HCT116 (cell line): Measurements from ENCODE around the gene BRD7.

Experiments used
- ATF3 ChIP-seq: IDR thresholded peaks from 2 replicates; pipeline ENCODE4 v1.6.1; 2012
- CBX3 ChIP-seq: IDR thresholded peaks from 2 replicates; pipeline ENCODE4 v1.6.1; 2012; ENCODE audit warnings: low read depth
- CEBPB ChIP-seq: IDR thresholded peaks from 2 replicates; pipeline ENCODE4 v1.6.1; 2012; ENCODE audit warnings: low read depth
- CTCF ChIP-seq, 3 experiments: fragments of 200-600 bp in 1 of 3; sonication (generic) in 1 of 3; IDR thresholded peaks in 2 of 3; conservative IDR thresholded peaks in 1 of 3; 2 replicates each; pipeline ENCODE4 v1.5.1; 2012 to 2017; ENCODE audit warnings: low read depth in 2 of 3, low read length in 2 of 3, antibody characterized with exemption in 1 of 3, borderline replicate concordance in 1 of 3, control low read depth in 1 of 3, mild to moderate bottlenecking in 1 of 3, mixed read lengths in 1 of 3, mixed run types in 1 of 3, moderate library complexity in 1 of 3; ENCODE audit not compliant: insufficient read depth in 1 of 3
- EGR1 ChIP-seq: IDR thresholded peaks from 2 replicates; pipeline ENCODE4 v1.6.1; 2012; ENCODE audit warnings: low read depth
- ELF1 ChIP-seq: IDR thresholded peaks from 2 replicates; pipeline ENCODE4 v1.6.1; 2012; ENCODE audit warnings: low read depth, borderline replicate concordance
- EZH2 ChIP-seq: fragments of 200-600 bp; sonication (generic); IDR thresholded peaks from 2 replicates; pipeline ENCODE4 v1.6.1; 2017; ENCODE audit warnings: antibody characterized with exemption, mixed run types
- EZH2phosphoT487 ChIP-seq: fragments of 200-600 bp; IDR thresholded peaks from 2 replicates; pipeline ENCODE4 v1.6.1; 2018; ENCODE audit warnings: antibody characterized with exemption, borderline replicate concordance
- JUND ChIP-seq: IDR thresholded peaks from 2 replicates; pipeline ENCODE4 v1.6.1; 2012
- POLR2A ChIP-seq: IDR thresholded peaks from 2 replicates; pipeline ENCODE4 v1.7.0; 2011; ENCODE audit warnings: borderline replicate concordance; ENCODE audit not compliant: insufficient read depth, insufficient read length; ENCODE audit errors: extremely low read depth
- POLR2AphosphoS5 ChIP-seq: IDR thresholded peaks from 2 replicates; pipeline ENCODE4 v1.6.1; 2011; ENCODE audit warnings: mild to moderate bottlenecking, low read depth, low read length, moderate library complexity
- RAD21 ChIP-seq: IDR thresholded peaks from 2 replicates; pipeline ENCODE4 v1.6.1; 2012; ENCODE audit warnings: low read depth, mild to moderate bottlenecking
- YY1 ChIP-seq: IDR thresholded peaks from 2 replicates; pipeline ENCODE4 v1.6.1; 2011; ENCODE audit warnings: low read length, low read depth, moderate library complexity, mild to moderate bottlenecking; ENCODE audit not compliant: insufficient replicate concordance; ENCODE audit errors: extremely low read depth

GRCh38 chr16:50302472-50303005, 66.2 kb downstream of the BRD7 start:
- TF ChIP-seq CTCF (IDR thresholded peaks at IDR 0.05 in 2 of 3, conservative IDR thresholded peaks at IDR 0.05 in 1 of 3; ENCODE audit: borderline replicate concordance in 1 of 3, insufficient read depth in 1 of 3, low read depth in 2 of 3, low read length in 2 of 3) (no peak), CEBPB (no peak), POLR2AphosphoS5 (no peak), JUND (no peak), RAD21 (no peak), POLR2A (no peak), EGR1 (no peak), YY1 (no peak), EZH2phosphoT487 (no peak), CBX3 (no peak), EZH2 (no peak), ATF3 (no peak), ELF1 (no peak)
